Endodermal cell (in vitro differentiated cells): ENCODE results near the gene EGLN1. TPM values are rescaled to one million over a fixed set of nuclear protein-coding genes. Genes with fewer than 3 reads are reported as not detected.

ENCODE experiments used
- DNase-seq: peaks from one replicate; pipeline ENCODE4 v3.0.0-alpha.2; 2017
- H3K27ac ChIP-seq: 2 replicates; pipeline ENCODE4 v1.5.1; 2013; ENCODE audit warnings: mild to moderate bottlenecking, low read depth, low read length, moderate library complexity
- H3K27me3 ChIP-seq: 2 replicates; pipeline ENCODE4 v1.6.1; 2013; ENCODE audit warnings: mild to moderate bottlenecking, low read length, moderate library complexity; ENCODE audit not compliant: insufficient read depth, control insufficient read depth, poor library complexity, severe bottlenecking
- H3K36me3 ChIP-seq: 2 replicates; pipeline ENCODE4 v1.7.0; 2013; ENCODE audit warnings: mild to moderate bottlenecking, low read length, moderate library complexity; ENCODE audit not compliant: control insufficient read depth, insufficient read depth
- H3K4me1 ChIP-seq: one replicate; pipeline ENCODE4 v1.7.0; 2013; ENCODE audit warnings: low read length; ENCODE audit not compliant: control insufficient read depth, insufficient read depth
- H3K4me3 ChIP-seq: 2 replicates; pipeline ENCODE4 v1.5.1; 2013; ENCODE audit warnings: mild to moderate bottlenecking, low read length, moderate library complexity
- H3K9ac ChIP-seq: 2 replicates; pipeline ENCODE4 v1.6.1; 2013; ENCODE audit warnings: mild to moderate bottlenecking, low read length, moderate library complexity; ENCODE audit not compliant: poor library complexity, severe bottlenecking; ENCODE audit errors: extremely low read depth
- H3K9me3 ChIP-seq: 2 replicates; pipeline ENCODE4 v1.6.1; 2013; ENCODE audit warnings: mild to moderate bottlenecking, low read length, moderate library complexity; ENCODE audit not compliant: control insufficient read depth
- H3K27ac Mint-ChIP-seq: 2 replicates; pipeline ENCODE4 v1.8.0; 2020; ENCODE audit warnings: mixed read lengths
- H3K27me3 Mint-ChIP-seq: 2 replicates; pipeline ENCODE4 v1.8.0; 2021; ENCODE audit warnings: mild to moderate bottlenecking, mixed read lengths; ENCODE audit not compliant: insufficient read depth
- H3K36me3 Mint-ChIP-seq: 2 replicates; pipeline ENCODE4 v1.8.0; 2020; ENCODE audit warnings: low read depth, mixed read lengths
- H3K4me1 Mint-ChIP-seq: 2 replicates; pipeline ENCODE4 v1.8.0; 2020; ENCODE audit warnings: mixed read lengths
- H3K4me3 Mint-ChIP-seq: 2 replicates; pipeline ENCODE4 v1.8.0; 2020; ENCODE audit warnings: mild to moderate bottlenecking, moderate library complexity, mixed read lengths
- H3K9me3 Mint-ChIP-seq: 2 replicates; pipeline ENCODE4 v1.8.0; 2020; ENCODE audit warnings: mild to moderate bottlenecking, mixed read lengths
- CTCF ChIP-seq: fragments of 200-600 bp; sonication (generic); conservative IDR thresholded peaks from 2 replicates; pipeline ENCODE4 v1.5.0; 2021; ENCODE audit warnings: antibody characterized with exemption, mild to moderate bottlenecking
- WGBS, 2 experiments: methylation state at CpG; one replicate each; pipeline versions ENCODE4 v1.1.5 to v1.1.7; 2013; ENCODE audit warnings: missing lambda C conversion rate in 2 of 2, mixed read lengths in 1 of 2; ENCODE audit not compliant: insufficient coverage in 1 of 2, insufficient read length in 1 of 2; 5-methylcytosine and 5-hydroxymethylcytosine counted together
- total RNA-seq, 2 donors: library from RNA; stranded (reverse); fragmentation: NEBNext Ultra II Directional in 1 of 2; extraction: Animal tissue kit (Norgen Biotek cat#: 25700) in 1 of 2; gene quantifications; 2 replicates in 1 of 2; 3 replicates in 1 of 2; pipeline ENCODE4 v1.2.1, GENCODE V29; 2021

EGLN1 gene
- total RNA-seq, 2 donors from 2014 or later: 12.2 to 17.4 TPM

GRCh38 chr1:231337043-231337471 is 85.0 kb downstream of the EGLN1 start:
- Mint-ChIP-seq H3K9me3 (no peaks in the 10 kb centered on the region), H3K27me3 (no peaks in the 10 kb centered on the region), H3K4me1 (peaks cover 42% of the 10 kb centered on the region), H3K4me3 (peak overlapping the region; percentile 100), H3K36me3 (peaks cover 22% of the 10 kb centered on the region), H3K27ac (peak overlapping the region; percentile 82)
- Histone ChIP-seq H3K36me3 (peaks cover 18% of the 10 kb centered on the region), H3K4me3 (peak overlapping the region; percentile 98), H3K27ac (peak overlapping the region; percentile 80), H3K9me3 (no peaks in the 10 kb centered on the region), H3K27me3 (no peaks in the 10 kb centered on the region), H3K4me1 (peaks cover 8% of the 10 kb centered on the region), H3K9ac (peak overlapping the region; percentile 71)
- 2% methylated on average over 17 to 32 of the region's 32 CpGs for WGBS, 2 experiments
- TF ChIP-seq CTCF: no peak
- DNase-seq: no peak

GRCh38 chr1:231335663-231336602 is 86.2 kb downstream of the EGLN1 start:
- Histone ChIP-seq H3K4me3 (peak overlapping the region; percentile 98), H3K9ac (no peak overlapping the region), H3K27me3 (no peaks in the 10 kb centered on the region), H3K4me1 (peaks cover 8% of the 10 kb centered on the region), H3K36me3 (peaks cover 14% of the 10 kb centered on the region), H3K27ac (no peak overlapping the region), H3K9me3 (no peaks in the 10 kb centered on the region)
- Mint-ChIP-seq H3K27ac (no peak overlapping the region), H3K4me1 (peaks cover 42% of the 10 kb centered on the region), H3K27me3 (no peaks in the 10 kb centered on the region), H3K36me3 (peaks cover 16% of the 10 kb centered on the region), H3K9me3 (no peaks in the 10 kb centered on the region), H3K4me3 (peak overlapping the region; percentile 100)
- DNase-seq: no peak
- no peak for TF ChIP-seq CTCF
- WGBS, 2 experiments: 84 to 88% methylated on average over 15 to 21 of the region's 21 CpGs

GRCh38 chr1:231334952-231335351 is 87.1 kb downstream of the EGLN1 start:
- no peaks in the 10 kb centered on the region for H3K9me3 Mint-ChIP-seq
- H3K9me3 ChIP-seq: no peaks in the 10 kb centered on the region
- 90 to 95% methylated on average over 5 to 6 of the region's 6 CpGs for WGBS, 2 experiments
- no peak overlapping the region for H3K27ac ChIP-seq
- H3K4me3 ChIP-seq: peak overlapping the region; percentile 98
- no peaks in the 10 kb centered on the region for H3K27me3 Mint-ChIP-seq
- H3K27me3 ChIP-seq: no peaks in the 10 kb centered on the region
- peaks cover 6% of the 10 kb centered on the region for H3K36me3 ChIP-seq
- peaks cover 9% of the 10 kb centered on the region for H3K36me3 Mint-ChIP-seq
- no peak for DNase-seq
- H3K4me3 Mint-ChIP-seq: peak overlapping the region; percentile 100
- H3K4me1 ChIP-seq: peaks cover 8% of the 10 kb centered on the region
- H3K27ac Mint-ChIP-seq: no peak overlapping the region
- no peak for TF ChIP-seq CTCF
- H3K9ac ChIP-seq: no peak overlapping the region
- peaks cover 42% of the 10 kb centered on the region for H3K4me1 Mint-ChIP-seq
